Neuronal stem cell (in vitro differentiated cells): ENCODE data around the gene VTA1.
"Not testable (repeated sequence)": the region's sequence is repeated elsewhere in the genome, so short reads cannot be mapped to it uniquely, and the experiment has no call there.

Experiments used
- DNase-seq: peaks from one replicate; pipeline ENCODE4 v3.0.0-alpha.2; 2013; ENCODE audit warnings: low spot score
- H2AFZ ChIP-seq: one replicate; pipeline ENCODE4 v1.6.1; 2013; ENCODE audit warnings: mild to moderate bottlenecking, low read length, inconsistent platforms
- H2AK5ac ChIP-seq: 2 replicates; pipeline ENCODE4 v1.6.1; 2013; ENCODE audit warnings: low read depth, mild to moderate bottlenecking, inconsistent platforms, low read length, moderate library complexity, mixed read lengths
- H2BK120ac ChIP-seq: 2 replicates; pipeline ENCODE4 v1.6.1; 2013; ENCODE audit warnings: low read depth, mild to moderate bottlenecking, inconsistent platforms, low read length, moderate library complexity, mixed read lengths
- H2BK12ac ChIP-seq: one replicate; pipeline ENCODE4 v1.6.1; 2013; ENCODE audit warnings: low read length, inconsistent platforms
- H2BK15ac ChIP-seq: 2 replicates; pipeline ENCODE4 v1.6.1; 2013; ENCODE audit warnings: mild to moderate bottlenecking, low read length, inconsistent platforms, mixed read lengths
- H2BK5ac ChIP-seq: one replicate; pipeline ENCODE4 v1.6.1; 2013; ENCODE audit warnings: inconsistent platforms, mild to moderate bottlenecking, low read length, moderate library complexity
- H3K14ac ChIP-seq: one replicate; pipeline ENCODE4 v1.6.1; 2013; ENCODE audit warnings: low read length, inconsistent platforms
- H3K18ac ChIP-seq: 2 replicates; pipeline ENCODE4 v1.6.1; 2013; ENCODE audit warnings: low read length, inconsistent platforms
- H3K23ac ChIP-seq: 2 replicates; pipeline ENCODE4 v1.6.1; 2013; ENCODE audit warnings: low read depth, mild to moderate bottlenecking, mixed read lengths, low read length, inconsistent platforms; ENCODE audit not compliant: poor library complexity
- H3K27ac ChIP-seq: replicated peaks from 3 replicates; pipeline ENCODE4 v1.5.1; 2013; ENCODE audit warnings: low read length, inconsistent platforms
- H3K27me3 ChIP-seq, 3 experiments: 2 replicates each; pipeline ENCODE4 v1.6.1; 2013; ENCODE audit warnings: low read length in 3 of 3, mild to moderate bottlenecking in 2 of 3, inconsistent platforms in 1 of 3, low read depth in 1 of 3, mixed read lengths in 1 of 3, moderate library complexity in 1 of 3; ENCODE audit not compliant: control insufficient read depth in 3 of 3, insufficient read depth in 3 of 3
- H3K36me3 ChIP-seq, 2 donors: replicated peaks in 1 of 2; 2 replicates each; pipeline ENCODE4 v1.6.1; 2013; ENCODE audit warnings: low read length in 2 of 2; ENCODE audit not compliant: control insufficient read depth in 2 of 2, insufficient read depth in 2 of 2
- H3K4ac ChIP-seq: 2 replicates; pipeline ENCODE4 v1.6.1; 2013; ENCODE audit warnings: inconsistent platforms, mild to moderate bottlenecking, low read length, moderate library complexity
- H3K4me1 ChIP-seq, 2 donors: 1 replicate in 1 of 2; 2 replicates in 1 of 2; pipeline ENCODE4 v1.6.1; 2013; ENCODE audit warnings: low read length in 2 of 2, low read depth in 1 of 2; ENCODE audit not compliant: control insufficient read depth in 2 of 2, insufficient read depth in 1 of 2
- H3K4me2 ChIP-seq: one replicate; pipeline ENCODE4 v1.6.1; 2013; ENCODE audit warnings: mild to moderate bottlenecking, low read length, inconsistent platforms; ENCODE audit not compliant: insufficient read depth, poor library complexity, severe bottlenecking
- H3K4me3 ChIP-seq, 2 donors: 2 replicates each; pipeline ENCODE4 v1.5.1; 2013; ENCODE audit warnings: low read length in 2 of 2, mild to moderate bottlenecking in 2 of 2, inconsistent platforms in 1 of 2, moderate library complexity in 1 of 2
- H3K79me1 ChIP-seq: one replicate; pipeline ENCODE4 v1.6.1; 2013; ENCODE audit warnings: low read depth, mild to moderate bottlenecking, inconsistent platforms, low read length, moderate library complexity
- H3K9ac ChIP-seq: one replicate; pipeline ENCODE4 v1.6.1; 2013; ENCODE audit warnings: mild to moderate bottlenecking, low read depth, low read length, inconsistent platforms; ENCODE audit not compliant: poor library complexity
- H3K9me3 ChIP-seq, 2 donors: replicated peaks in 1 of 2; 2 replicates each; pipeline versions ENCODE3 to v1.6.1; 2013; ENCODE audit warnings: low read length in 2 of 2, mild to moderate bottlenecking in 2 of 2, inconsistent platforms in 1 of 2, low read depth in 1 of 2, mixed read lengths in 1 of 2, moderate library complexity in 1 of 2; ENCODE audit not compliant: control insufficient read depth in 2 of 2, insufficient read depth in 1 of 2
- H4K8ac ChIP-seq: one replicate; pipeline ENCODE4 v1.6.1; 2013; ENCODE audit warnings: low read depth, mild to moderate bottlenecking, inconsistent platforms, low read length, moderate library complexity
- H4K91ac ChIP-seq: one replicate; pipeline ENCODE4 v1.6.1; 2013; ENCODE audit warnings: low read length, low read depth, mild to moderate bottlenecking, inconsistent platforms; ENCODE audit not compliant: poor library complexity
- WGBS, 2 donors: extraction: QIAGEN DNeasy Blood & Tissue Kit; methylation state at CpG; one replicate each; pipeline ENCODE4 v1.1.7; 2013; ENCODE audit warnings: missing lambda C conversion rate in 2 of 2, mixed read lengths in 1 of 2; ENCODE audit not compliant: insufficient read length in 2 of 2, insufficient replicate concordance in 1 of 2; ENCODE audit errors: extremely low coverage in 2 of 2; 5-methylcytosine and 5-hydroxymethylcytosine counted together

The VTA1 gene

DNA sequence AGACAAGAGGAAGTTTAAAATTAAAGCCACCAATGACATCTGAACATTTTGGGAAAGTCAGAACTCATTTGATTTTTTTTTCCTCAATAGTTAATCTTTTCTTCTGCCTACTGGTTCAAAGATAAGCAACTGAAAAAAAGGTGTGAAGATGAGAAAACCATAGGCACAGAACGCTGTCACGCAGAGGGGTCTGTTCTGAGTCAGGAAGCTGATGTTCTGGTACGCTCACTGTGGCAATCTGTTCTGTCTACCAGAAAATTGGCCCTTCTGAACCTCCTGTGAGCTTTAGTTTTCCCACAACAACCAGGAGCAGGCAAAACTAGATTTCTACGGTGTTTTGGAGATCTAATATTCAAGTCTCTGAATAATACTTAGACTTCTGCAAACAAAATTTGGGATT, 78.1 kb downstream of the VTA1 start:
- Histone ChIP-seq H2BK15ac (no peak overlapping the region), H4K91ac (no peak overlapping the region), H2BK120ac (no peak overlapping the region), H2BK12ac (no peak overlapping the region), H2AK5ac (no peak overlapping the region), H3K9me3 (no peaks in the 10 kb centered on the region), H3K18ac (no peak overlapping the region), H2BK5ac (no peak overlapping the region), H3K79me1 (no peaks in the 10 kb centered on the region), H3K23ac (no peak overlapping the region), H2AFZ (no peak overlapping the region), H3K4me1 (no peaks in the 10 kb centered on the region), H3K4me2 (no peak overlapping the region), H4K8ac (no peak overlapping the region), H3K4ac (no peak overlapping the region), H3K9ac (no peak overlapping the region), H3K27me3 (no peaks in the 10 kb centered on the region), H3K36me3 (peaks cover 0 to 3% of the 10 kb centered on the region in 2 donors), H3K4me3 (no peak overlapping the region), H3K27ac (no peak overlapping the region), H3K14ac (no peak overlapping the region)
- WGBS, 2 donors, result no CpG with 5 or more reads among the region's 4 CpGs
- DNase-seq, result no peak

- Histone ChIP-seq H3K9me3 (no peaks in the 10 kb centered on the region), H4K8ac (no peak overlapping the region), H2AK5ac (no peak overlapping the region), H2BK12ac (no peak overlapping the region), H3K27ac (no peak overlapping the region), H2BK120ac (no peak overlapping the region), H2BK5ac (no peak overlapping the region), H3K27me3 (no peaks in the 10 kb centered on the region), H3K4me2 (no peak overlapping the region), H3K36me3 (no peaks in the 10 kb centered on the region), H2AFZ (no peak overlapping the region), H2BK15ac (no peak overlapping the region), H3K9ac (no peak overlapping the region), H3K18ac (no peak overlapping the region), H4K91ac (no peak overlapping the region), H3K4me3 (no peak overlapping the region), H3K14ac (no peak overlapping the region), H3K23ac (no peak overlapping the region), H3K4me1 (no peaks in the 10 kb centered on the region), H3K4ac (no peak overlapping the region), H3K79me1 (no peaks in the 10 kb centered on the region)
- no CpG with 5 or more reads among the region's 5 CpGs for WGBS, 2 donors
- DNase-seq, result no peak
Measured at GRCh38 chr6:142225552-142225951, 78.5 kb downstream of the VTA1 start.

GRCh38 chr6:142226731-142227130, 79.7 kb downstream of the VTA1 start:
- H3K18ac ChIP-seq, result no peak overlapping the region
- H3K14ac ChIP-seq, result no peak overlapping the region
- H3K36me3 ChIP-seq, result no peaks in the 10 kb centered on the region
- no peak overlapping the region for H2BK15ac ChIP-seq
- no peak overlapping the region for H4K8ac ChIP-seq
- no peak for DNase-seq
- H2AFZ ChIP-seq, result no peak overlapping the region
- H3K9ac ChIP-seq, result no peak overlapping the region
- H3K4ac ChIP-seq, result no peak overlapping the region
- no peaks in the 10 kb centered on the region for H3K4me1 ChIP-seq
- H2BK5ac ChIP-seq, result no peak overlapping the region
- no peak overlapping the region for H3K4me3 ChIP-seq
- H3K23ac ChIP-seq, result no peak overlapping the region
- no peaks in the 10 kb centered on the region for H3K79me1 ChIP-seq
- H2AK5ac ChIP-seq, result no peak overlapping the region
- no peak overlapping the region for H2BK120ac ChIP-seq
- no peak overlapping the region for H3K27ac ChIP-seq
- H4K91ac ChIP-seq, result no peak overlapping the region
- H3K27me3 ChIP-seq, result no peaks in the 10 kb centered on the region
- WGBS, 2 donors, result no CpG with 5 or more reads among the region's 4 CpGs
- H3K9me3 ChIP-seq, result no peaks in the 10 kb centered on the region
- H3K4me2 ChIP-seq, result no peak overlapping the region
- H2BK12ac ChIP-seq, result no peak overlapping the region

GRCh38 chr6:142229518-142230270, 82.6 kb downstream of the VTA1 start:
- not testable (repeated sequence) for DNase-seq, H2AFZ ChIP-seq, H3K23ac ChIP-seq, H4K8ac ChIP-seq, H3K4me2 ChIP-seq, H3K36me3 ChIP-seq, H2BK12ac ChIP-seq, H3K79me1 ChIP-seq, H3K18ac ChIP-seq, H3K9ac ChIP-seq, H3K4ac ChIP-seq, H2BK5ac ChIP-seq, H3K4me1 ChIP-seq, H3K4me3 ChIP-seq, H4K91ac ChIP-seq, H3K27me3 ChIP-seq, H3K9me3 ChIP-seq, H2BK15ac ChIP-seq, H2AK5ac ChIP-seq, H2BK120ac ChIP-seq, H3K14ac ChIP-seq, H3K27ac ChIP-seq
- WGBS, 2 donors, result no CpG with 5 or more reads among the region's 6 CpGs
